Measurements from ENCODE around the gene OSCP1.

Gene OSCP1

GRCh38 chr1:36380782-36381181 lies 69.5 kb downstream of the OSCP1 start:
- DNase-seq, result no peak

- DNase-seq, result no peak
These were observed 70.1 kb downstream of the OSCP1 start for GRCh38 chr1:36380143-36380619.

- DNase-seq, result peak; percentile 56
These were observed 72.3 kb downstream of the OSCP1 start for GRCh38 chr1:36377791-36378492.

GRCh38 chr1:36372617-36373016 lies 77.6 kb downstream of the OSCP1 start:
- DNase-seq, result no peak

- DNase-seq, result peak; percentile 81
These were observed 81.0 kb downstream of the OSCP1 start for GRCh38 chr1:36369061-36369861.

Measured in activated CD4-positive, alpha-beta T cell treated with anti-CD3 and anti-CD28 coated beads, Interleukin-10, Interleukin-2, amounts not matched to agents 100 ng/mL and 50 ng/mL, durations not matched to agents 16 hours and 8 hours (primary cell).